PC-9 (cell line): ENCODE data around the gene PRSS56. TPM values are rescaled to one million over a fixed set of nuclear protein-coding genes. Genes with fewer than 3 reads are reported as not detected.

Experiments
- BruUV-seq: library from RNA; stranded (reverse); fragments of 400-500 nt; replicated peaks from 2 replicates; lab custom pipeline; 2021; lab: Mats Ljungman, UMichigan
- CTCF ChIA-PET: fragments of 300-600 bp; sonication (Branson Sonifier 250); formaldehyde crosslinking; loops from one replicate; lab custom pipeline; 2022; ENCODE audit warnings: antibody characterized with exemption; lab: Charles Lee
- POLR2A ChIA-PET: fragments of 300-600 bp; sonication (Branson Sonifier 250); formaldehyde crosslinking; loops from one replicate; lab custom pipeline; 2022; ENCODE audit warnings: antibody characterized with exemption; ENCODE audit not compliant: unreplicated experiment; lab: Charles Lee
- DNase-seq, 2 experiments: peaks; one replicate each; pipeline versions ENCODE4 v3.0.0 to v3.0.0-alpha.2; 2015 to 2022; ENCODE audit warnings: mixed read lengths in 1 of 2
- H2AFZ ChIP-seq: fragments of 200-600 bp; sonication (generic); 2 replicates; pipeline ENCODE4 v1.8.1; 2017; ENCODE audit warnings: antibody characterized with exemption
- H3F3A ChIP-seq: fragments of 200-600 bp; sonication (generic); 2 replicates; pipeline ENCODE4 v1.8.1; 2017; ENCODE audit warnings: antibody characterized with exemption, mild to moderate bottlenecking, low read depth; ENCODE audit not compliant: insufficient read depth
- H3K27ac ChIP-seq: fragments of 200-600 bp; sonication (generic); 2 replicates; pipeline ENCODE4 v1.6.1; 2016; ENCODE audit warnings: mixed run types
- H3K27me3 ChIP-seq: fragments of 200-600 bp; sonication (generic); 2 replicates; pipeline ENCODE4 v1.6.1; 2016; ENCODE audit warnings: low read depth, mixed run types; ENCODE audit not compliant: insufficient read depth
- H3K36me3 ChIP-seq: fragments of 200-600 bp; sonication (generic); 2 replicates; pipeline ENCODE4 v1.6.1; 2016; ENCODE audit warnings: low read depth, mixed run types
- H3K4me1 ChIP-seq: fragments of 200-600 bp; sonication (generic); replicated peaks from 2 replicates; pipeline ENCODE4 v1.6.1; 2016; ENCODE audit warnings: mixed run types; ENCODE audit not compliant: insufficient read depth
- H3K4me2 ChIP-seq: fragments of 200-600 bp; sonication (generic); 2 replicates; pipeline ENCODE4 v1.6.1; 2017; ENCODE audit warnings: mixed run types
- H3K4me3 ChIP-seq: fragments of 200-600 bp; sonication (generic); 2 replicates; pipeline ENCODE4 v1.6.1; 2016; ENCODE audit warnings: mixed run types
- H3K79me2 ChIP-seq: fragments of 200-600 bp; sonication (generic); 2 replicates; pipeline ENCODE4 v1.6.1; 2017; ENCODE audit warnings: low read depth, mixed run types
- H3K9me2 ChIP-seq: fragments of 200-600 bp; sonication (generic); 2 replicates; pipeline ENCODE4 v1.8.1; 2017; ENCODE audit warnings: mild to moderate bottlenecking; ENCODE audit not compliant: insufficient read depth
- H3K9me3 ChIP-seq: fragments of 200-600 bp; sonication (generic); 2 replicates; pipeline ENCODE4 v1.8.1; 2016; ENCODE audit warnings: low read depth; ENCODE audit not compliant: insufficient read depth
- H4K20me1 ChIP-seq: fragments of 200-600 bp; sonication (generic); 2 replicates; pipeline ENCODE4 v1.8.1; 2017; ENCODE audit not compliant: insufficient read depth
- EZH2 ChIP-seq: fragments of 200-600 bp; sonication (generic); IDR thresholded peaks from 2 replicates; pipeline ENCODE4 v1.8.0; 2017; ENCODE audit warnings: antibody characterized with exemption, low read depth
- intact Hi-C: fragments of 100-400 bp; cut with micrococcal nuclease; formaldehyde crosslinking; loops from one replicate; pipeline ENCODE4 v1.10.0; 2022; ENCODE audit not compliant: unreplicated experiment
- total RNA-seq: library from RNA; stranded (reverse); gene quantifications from 2 replicates; pipeline ENCODE4 v1.2.3, GENCODE V29; 2021
- TF ChIP-seq, protein P1 (sequence below): fragments of 200-600 bp; sonication (generic); conservative IDR thresholded peaks from 2 replicates; pipeline ENCODE4 v1.6.1; 2017; ENCODE audit warnings: mixed run types, antibody characterized with exemption, mild to moderate bottlenecking, moderate library complexity

The PRSS56 gene
- total RNA-seq, 1 experiment from 2014 or later: not detected

DNA sequence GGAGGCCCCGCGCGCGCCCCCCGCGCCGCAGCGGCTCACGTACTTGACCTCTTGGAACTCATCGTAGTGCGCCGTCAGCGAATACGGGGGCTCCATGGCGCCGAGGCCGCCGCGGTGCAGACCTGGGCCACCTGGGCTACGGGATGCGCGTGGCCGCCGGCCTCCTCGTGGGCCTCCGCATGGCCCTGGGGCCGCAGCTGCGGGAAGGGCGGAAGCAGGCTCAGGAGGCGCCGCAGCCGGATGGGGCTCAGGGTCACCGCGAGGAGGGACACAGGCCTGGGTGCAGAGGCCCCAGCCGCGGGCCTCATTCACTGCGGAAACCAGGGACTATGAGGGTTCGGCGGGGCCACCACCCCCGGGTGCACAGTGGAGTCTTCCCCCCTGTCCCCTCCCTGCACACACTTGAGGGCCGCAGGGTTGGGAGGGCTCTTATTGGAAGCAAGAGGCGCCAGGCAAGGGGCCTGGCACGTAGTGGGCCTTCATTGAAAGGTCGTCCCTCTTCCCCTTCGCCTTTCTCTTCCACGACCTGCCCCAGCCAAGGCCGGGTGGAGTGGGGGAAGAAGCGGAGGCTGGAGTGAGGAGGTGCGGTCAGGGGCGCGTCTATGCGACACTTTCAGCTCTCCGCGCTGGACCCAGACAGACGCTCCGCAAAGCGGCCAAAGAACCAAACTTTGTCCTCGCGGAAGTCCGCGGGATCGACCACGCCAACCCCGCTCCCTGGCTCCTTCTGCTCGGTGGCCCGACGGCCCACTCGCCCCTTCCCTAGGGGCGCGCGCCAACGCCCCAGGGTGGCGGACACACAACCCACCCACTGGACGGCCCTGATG, 33.4 kb upstream of the PRSS56 start:
- no peaks in the 10 kb centered on the region for H3F3A ChIP-seq
- H3K4me3 ChIP-seq: no peak overlapping the region
- BruUV-seq: no TSS peak
- no peaks in the 10 kb centered on the region for H4K20me1 ChIP-seq
- intact Hi-C loops: no loop called here
- no peaks in the 10 kb centered on the region for H3K4me1 ChIP-seq
- H3K79me2 ChIP-seq: no peaks in the 10 kb centered on the region
- no peak overlapping the region for H3K4me2 ChIP-seq
- no peak for DNase-seq
- H3K27me3 ChIP-seq: peaks cover 7% of the 10 kb centered on the region
- CTCF ChIA-PET: no interaction called here
- no peak overlapping the region for H2AFZ ChIP-seq
- TF ChIP-seq, protein P1, sequence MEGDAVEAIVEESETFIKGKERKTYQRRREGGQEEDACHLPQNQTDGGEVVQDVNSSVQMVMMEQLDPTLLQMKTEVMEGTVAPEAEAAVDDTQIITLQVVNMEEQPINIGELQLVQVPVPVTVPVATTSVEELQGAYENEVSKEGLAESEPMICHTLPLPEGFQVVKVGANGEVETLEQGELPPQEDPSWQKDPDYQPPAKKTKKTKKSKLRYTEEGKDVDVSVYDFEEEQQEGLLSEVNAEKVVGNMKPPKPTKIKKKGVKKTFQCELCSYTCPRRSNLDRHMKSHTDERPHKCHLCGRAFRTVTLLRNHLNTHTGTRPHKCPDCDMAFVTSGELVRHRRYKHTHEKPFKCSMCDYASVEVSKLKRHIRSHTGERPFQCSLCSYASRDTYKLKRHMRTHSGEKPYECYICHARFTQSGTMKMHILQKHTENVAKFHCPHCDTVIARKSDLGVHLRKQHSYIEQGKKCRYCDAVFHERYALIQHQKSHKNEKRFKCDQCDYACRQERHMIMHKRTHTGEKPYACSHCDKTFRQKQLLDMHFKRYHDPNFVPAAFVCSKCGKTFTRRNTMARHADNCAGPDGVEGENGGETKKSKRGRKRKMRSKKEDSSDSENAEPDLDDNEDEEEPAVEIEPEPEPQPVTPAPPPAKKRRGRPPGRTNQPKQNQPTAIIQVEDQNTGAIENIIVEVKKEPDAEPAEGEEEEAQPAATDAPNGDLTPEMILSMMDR: no peak
- TF ChIP-seq EZH2: no peak
- no peak overlapping the region for H3K27ac ChIP-seq
- no peaks in the 10 kb centered on the region for H3K9me3 ChIP-seq
- H3K36me3 ChIP-seq: no peaks in the 10 kb centered on the region
- POLR2A ChIA-PET: no interaction called here
- no peaks in the 10 kb centered on the region for H3K9me2 ChIP-seq

DNA sequence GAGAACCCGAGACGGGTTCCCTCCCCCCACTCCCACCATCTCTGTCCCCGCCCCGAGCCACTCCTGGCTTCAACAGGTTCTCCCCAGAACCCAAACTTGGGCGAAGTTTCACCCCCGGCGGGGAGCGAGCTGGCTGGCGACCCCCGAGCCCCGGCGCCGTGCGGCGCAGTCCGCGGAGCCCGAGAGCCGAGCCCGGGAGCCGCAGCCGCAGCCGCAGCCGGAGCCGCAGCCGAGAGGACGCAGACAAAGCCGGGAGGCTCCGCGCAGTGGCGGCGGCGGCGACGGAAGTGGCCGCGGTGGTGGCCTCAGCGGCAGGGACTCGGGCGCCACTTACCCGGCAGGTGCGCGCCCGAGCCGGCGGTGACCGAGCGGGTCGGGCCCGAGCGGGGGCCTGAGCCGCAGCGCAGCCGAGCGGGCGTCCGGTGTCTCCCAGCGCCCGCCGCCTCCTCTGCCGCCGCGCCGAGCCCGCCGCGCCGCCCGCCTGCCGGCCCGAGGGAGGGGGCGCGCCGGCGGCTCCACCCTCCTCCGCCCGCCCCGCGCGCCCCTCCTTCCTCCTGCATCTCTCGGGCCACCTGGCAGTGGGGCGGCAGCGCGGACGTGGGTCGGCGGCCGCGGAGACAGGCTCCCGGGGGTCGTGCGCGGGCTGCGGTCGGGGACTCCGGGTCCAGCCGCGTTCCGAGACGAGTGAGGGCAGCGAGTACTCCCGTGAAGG, 32.6 kb upstream of the PRSS56 start, which contains the start of gene ECEL1:
TSS of gene ECEL1 (minus strand) at position 450 of the 712 bp plus-strand sequence. CDS start 1,181 bp downstream, outside the sequence.
- H3K4me2 ChIP-seq: no peak within 1 kb of the TSS

DNA sequence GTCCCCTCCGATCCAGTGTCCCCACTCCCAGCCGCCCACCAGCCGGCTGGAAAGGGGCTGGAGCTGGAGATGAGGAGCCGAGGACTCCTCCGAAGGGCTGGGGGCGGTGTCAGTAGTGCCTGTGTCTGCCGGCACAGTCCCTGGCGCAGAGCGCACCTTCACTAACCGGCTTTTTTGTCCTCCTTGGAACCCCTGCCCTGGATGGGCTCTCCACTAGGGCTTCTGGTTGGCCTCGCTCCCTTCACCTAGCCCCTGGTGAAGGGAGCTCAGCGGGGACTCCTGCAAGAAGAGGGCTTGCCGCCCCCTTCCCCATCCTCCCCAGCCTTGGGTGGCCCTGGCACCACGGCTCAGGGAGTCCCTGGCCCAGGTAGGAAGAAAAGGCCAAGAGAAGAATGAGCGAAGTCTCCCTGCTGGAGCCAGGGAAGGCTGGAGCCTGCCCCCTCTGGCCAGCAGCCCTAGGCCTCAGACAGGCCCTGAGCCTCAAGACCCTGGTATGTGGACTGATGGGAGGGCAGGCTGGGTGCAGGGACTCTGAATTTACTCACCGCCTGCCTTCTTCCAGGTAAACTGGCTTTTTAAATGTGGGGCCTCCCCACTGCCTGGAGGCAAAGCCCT, 32.0 kb upstream of the PRSS56 start:
- H3F3A ChIP-seq: no peaks in the 10 kb centered on the region
- no TSS peak for BruUV-seq

More for the DNA sequence above, 32.6 kb upstream of the PRSS56 start, which contains the start of gene ECEL1:
- Histone ChIP-seq H3K36me3 (no peaks in the 10 kb centered on the region), H3F3A (no peaks in the 10 kb centered on the region), H2AFZ (no peak within 1 kb of the TSS), H3K9me3 (no peaks in the 10 kb centered on the region), H3K27me3 (no peaks in the 10 kb centered on the region), H3K9me2 (no peaks in the 10 kb centered on the region), H3K4me3 (no peak within 1 kb of the TSS), H3K27ac (no peak within 1 kb of the TSS), H3K4me1 (no peaks in the 10 kb centered on the region), H4K20me1 (no peaks in the 10 kb centered on the region), H3K79me2 (no peaks in the 10 kb centered on the region)
- BruUV-seq: no TSS peak
- ChIA-PET POLR2A (no interaction called here), CTCF (no interaction called here)
- DNase-seq: no peak
- no peak for TF ChIP-seq EZH2
- TF ChIP-seq, protein P1: no peak
- intact Hi-C loops: no loop called here

More for the DNA sequence above, 32.0 kb upstream of the PRSS56 start:
- TF ChIP-seq EZH2: no peak
- TF ChIP-seq, protein P1: no peak
- H3K9me2 ChIP-seq: no peaks in the 10 kb centered on the region
- no peaks in the 10 kb centered on the region for H3K27me3 ChIP-seq
- ChIA-PET POLR2A (no interaction called here), CTCF (no interaction called here)
- H2AFZ ChIP-seq: no peak overlapping the region
- no peak overlapping the region for H3K4me3 ChIP-seq
- intact Hi-C loops: no loop called here
- H3K9me3 ChIP-seq: no peaks in the 10 kb centered on the region
- no peak overlapping the region for H3K4me2 ChIP-seq
- no peak for DNase-seq
- H3K27ac ChIP-seq: no peak overlapping the region
- no peaks in the 10 kb centered on the region for H3K4me1 ChIP-seq
- no peaks in the 10 kb centered on the region for H3K36me3 ChIP-seq
- no peaks in the 10 kb centered on the region for H4K20me1 ChIP-seq
- no peaks in the 10 kb centered on the region for H3K79me2 ChIP-seq
